Esophagus squamous epithelium (tissue), 5 donors: ENCODE measurements around the gene DBNDD1. TPM values are rescaled to one million over a fixed set of nuclear protein-coding genes. Genes with fewer than 3 reads are reported as not detected.
A peak's percentile ranks its signal among the peaks of the same experiment; 100 is the strongest.

Source experiments
- DNase-seq: peaks from one replicate; lab custom pipeline; 2025; lab: John Stamatoyannopoulos, UW
- H3K27ac ChIP-seq, 4 donors: fragments of 200-600 bp; sonication (generic); one replicate each; pipeline ENCODE4 v1.5.1; 2016 to 2019; ENCODE audit warnings: mild to moderate bottlenecking in 1 of 4
- H3K27me3 ChIP-seq, 4 donors: fragments of 200-600 bp; sonication (generic); 1 replicate in 3 of 4; 2 replicates in 1 of 4; pipeline versions ENCODE4 v1.5.1 to v1.6.0; 2017 to 2021; ENCODE audit warnings: antibody characterized with exemption in 1 of 4
- H3K36me3 ChIP-seq, 3 donors: fragments of 200-600 bp; sonication (generic); one replicate each; pipeline ENCODE4 v1.5.1; 2016 to 2019
- H3K4me1 ChIP-seq, 3 donors: fragments of 200-600 bp; sonication (generic); one replicate each; pipeline ENCODE4 v1.5.1; 2017 to 2019
- H3K4me3 ChIP-seq, 4 donors: fragments of 200-600 bp; sonication (generic); 1 replicate in 3 of 4; 2 replicates in 1 of 4; pipeline ENCODE4 v1.5.1; 2016 to 2019; ENCODE audit warnings: mild to moderate bottlenecking in 2 of 4, moderate library complexity in 1 of 4
- H3K9me3 ChIP-seq, 3 donors: fragments of 200-600 bp; sonication (generic); one replicate each; pipeline ENCODE4 v1.5.1; 2016 to 2019
- CTCF ChIP-seq, 6 experiments: fragments of 450-650 bp in 4 of 6; fragments of 200-600 bp in 2 of 6; sonication (generic) in 2 of 6; IDR thresholded peaks; one replicate each; pipeline ENCODE4 v1.5.1; 2016 to 2019; ENCODE audit warnings: antibody characterized with exemption in 6 of 6, mild to moderate bottlenecking in 4 of 6, moderate library complexity in 4 of 6
- POLR2A ChIP-seq, 4 donors: fragments of 450-650 bp; IDR thresholded peaks; one replicate each; pipeline ENCODE4 v1.6.1; 2017; ENCODE audit warnings: antibody characterized with exemption in 4 of 4, mild to moderate bottlenecking in 4 of 4, moderate library complexity in 3 of 4
- WGBS, 2 donors: methylation state at CpG; one replicate each; pipeline ENCODE4 v1.1.5; 2018; 5-methylcytosine and 5-hydroxymethylcytosine counted together
- intact Hi-C: fragments of 100-400 bp; cut with DNase I; formaldehyde crosslinking; loops from one replicate; pipeline ENCODE4 v1.15.0; 2022
- total RNA-seq, 4 donors: library from RNA; depleted of rRNA; stranded (reverse); fragments of >200 nt; gene quantifications; one replicate each; pipeline ENCODE4 v1.1.0, GENCODE V29; 2016
- donor health status: DM: yes; HTN: yes; CAD: no.

DBNDD1 gene
- total RNA-seq, 4 donors from 2014 or later: 5.8 to 29.2 (median 12.7) TPM

- 81 to 92% methylated on average over 7 of the region's 7 CpGs for WGBS, 2 donors
- intact Hi-C loops: no loop called here
- peaks cover 0 to 18% (median 10%) of the 10 kb centered on the region in 3 donors for H3K9me3 ChIP-seq
- TF ChIP-seq POLR2A (IDR thresholded peaks at IDR 0.05): no peak
- TF ChIP-seq CTCF (IDR thresholded peaks at IDR 0.05): no peak
- H3K36me3 ChIP-seq: peaks cover 12 to 73% (median 21%) of the 10 kb centered on the region in 3 donors
- H3K27ac ChIP-seq: peak overlapping the region; percentile 71 to 94 (median 84)
- H3K4me1 ChIP-seq: no peaks in the 10 kb centered on the region
- no peak overlapping the region for H3K4me3 ChIP-seq
- no peaks in the 10 kb centered on the region for H3K27me3 ChIP-seq
- no peak for DNase-seq
Measured at GRCh38 chr16:89994389-89994720, 24.9 kb downstream of the DBNDD1 start.

GRCh38 chr16:89993971-89994370, 25.3 kb downstream of the DBNDD1 start:
- WGBS, 2 donors: 88 to 90% methylated on average over 5 to 6 of the region's 7 CpGs
- no peak for TF ChIP-seq CTCF (IDR thresholded peaks at IDR 0.05)
- TF ChIP-seq POLR2A (IDR thresholded peaks at IDR 0.05): no peak
- H3K4me1 ChIP-seq: peaks cover 0 to 3% (median 0%) of the 10 kb centered on the region in 3 donors
- H3K27me3 ChIP-seq: no peaks in the 10 kb centered on the region
- peaks cover 14 to 73% (median 21%) of the 10 kb centered on the region in 3 donors for H3K36me3 ChIP-seq
- no peak for DNase-seq
- H3K27ac ChIP-seq: peak overlapping the region; percentile 71 to 94 (median 84)
- intact Hi-C loops: no loop called here
- peaks cover 0 to 18% (median 10%) of the 10 kb centered on the region in 3 donors for H3K9me3 ChIP-seq
- no peak overlapping the region for H3K4me3 ChIP-seq

- no peak for DNase-seq
- H3K4me3 ChIP-seq: no peak overlapping the region
- no peaks in the 10 kb centered on the region for H3K27me3 ChIP-seq
- H3K4me1 ChIP-seq: peaks cover 0 to 4% (median 0%) of the 10 kb centered on the region in 3 donors
- intact Hi-C loops: no loop called here
- TF ChIP-seq CTCF (IDR thresholded peaks at IDR 0.05) (no peak), POLR2A (IDR thresholded peaks at IDR 0.05) (no peak)
- 95% methylated on average over 4 of the region's 4 CpGs for WGBS, 2 donors
- H3K9me3 ChIP-seq: peaks cover 0 to 18% (median 10%) of the 10 kb centered on the region in 3 donors
- H3K36me3 ChIP-seq: peaks cover 19 to 73% (median 21%) of the 10 kb centered on the region in 3 donors
- no peak overlapping the region for H3K27ac ChIP-seq
Measured at GRCh38 chr16:89993377-89993776, 25.9 kb downstream of the DBNDD1 start.

- 82 to 95% methylated on average over 5 to 6 of the region's 7 CpGs for WGBS, 2 donors
- Histone ChIP-seq H3K27ac (no peak overlapping the region), H3K27me3 (no peaks in the 10 kb centered on the region), H3K9me3 (peaks cover 0 to 15% (median 8%) of the 10 kb centered on the region in 3 donors), H3K4me3 (no peak overlapping the region), H3K36me3 (peaks cover 21 to 88% (median 32%) of the 10 kb centered on the region in 3 donors), H3K4me1 (peaks cover 0 to 4% (median 0%) of the 10 kb centered on the region in 3 donors)
- no peak for TF ChIP-seq CTCF (IDR thresholded peaks at IDR 0.05)
- TF ChIP-seq POLR2A (IDR thresholded peaks at IDR 0.05): no peak
- intact Hi-C loops: no loop called here
- DNase-seq: no peak
Measured at GRCh38 chr16:89990799-89991198, 28.5 kb downstream of the DBNDD1 start.

- Histone ChIP-seq H3K9me3 (no peaks in the 10 kb centered on the region), H3K4me3 (no peak overlapping the region), H3K27me3 (no peaks in the 10 kb centered on the region), H3K4me1 (peaks cover 0 to 4% (median 0%) of the 10 kb centered on the region in 3 donors), H3K36me3 (peaks cover 21 to 93% (median 47%) of the 10 kb centered on the region in 3 donors), H3K27ac (no peak overlapping the region)
- 69 to 88% methylated on average over 1 to 11 of the region's 11 CpGs for WGBS, 2 donors
- TF ChIP-seq POLR2A (IDR thresholded peaks at IDR 0.05) (no peak), CTCF (IDR thresholded peaks at IDR 0.05) (no peak)
- no peak for DNase-seq
- intact Hi-C loops: no loop called here
Measured at GRCh38 chr16:89988951-89989350, 30.3 kb downstream of the DBNDD1 start.
